Subcutaneous abdominal adipose tissue (tissue), 5 donors: ENCODE measurements around the gene KRTAP10-4.

Experiments used
- H3K27ac ChIP-seq: one replicate; pipeline ENCODE4 v1.7.0; 2013; ENCODE audit warnings: low read depth, mild to moderate bottlenecking, inconsistent platforms, low read length, moderate library complexity
- H3K27me3 ChIP-seq, 5 donors: one replicate each; pipeline ENCODE4 v1.7.0; 2013; ENCODE audit warnings: low read length in 5 of 5, inconsistent platforms in 1 of 5; ENCODE audit not compliant: control insufficient read depth in 5 of 5, insufficient read depth in 4 of 5
- H3K36me3 ChIP-seq, 5 donors: one replicate each; pipeline ENCODE4 v1.7.0; 2013; ENCODE audit warnings: low read length in 5 of 5; ENCODE audit not compliant: control insufficient read depth in 5 of 5, insufficient read depth in 5 of 5
- H3K4me1 ChIP-seq, 5 donors: one replicate each; pipeline ENCODE4 v1.7.0; 2013; ENCODE audit warnings: low read length in 5 of 5, mild to moderate bottlenecking in 3 of 5, moderate library complexity in 1 of 5; ENCODE audit not compliant: control insufficient read depth in 5 of 5, insufficient read depth in 5 of 5
- H3K4me3 ChIP-seq, 5 donors: one replicate each; pipeline ENCODE4 v1.7.0; 2013; ENCODE audit warnings: low read length in 5 of 5, low read depth in 1 of 5
- H3K9ac ChIP-seq, 5 donors: one replicate each; pipeline ENCODE4 v1.7.0; 2013; ENCODE audit warnings: low read length in 5 of 5, mild to moderate bottlenecking in 4 of 5, moderate library complexity in 3 of 5
- H3K9me3 ChIP-seq, 5 donors: one replicate each; pipeline ENCODE4 v1.7.0; 2013; ENCODE audit warnings: low read length in 5 of 5; ENCODE audit not compliant: control insufficient read depth in 5 of 5
- donor health status: healthy.
- donor health status: healthy.
- donor health status: healthy.
- donor health status: healthy.
- donor health status: healthy.

Gene KRTAP10-4

DNA sequence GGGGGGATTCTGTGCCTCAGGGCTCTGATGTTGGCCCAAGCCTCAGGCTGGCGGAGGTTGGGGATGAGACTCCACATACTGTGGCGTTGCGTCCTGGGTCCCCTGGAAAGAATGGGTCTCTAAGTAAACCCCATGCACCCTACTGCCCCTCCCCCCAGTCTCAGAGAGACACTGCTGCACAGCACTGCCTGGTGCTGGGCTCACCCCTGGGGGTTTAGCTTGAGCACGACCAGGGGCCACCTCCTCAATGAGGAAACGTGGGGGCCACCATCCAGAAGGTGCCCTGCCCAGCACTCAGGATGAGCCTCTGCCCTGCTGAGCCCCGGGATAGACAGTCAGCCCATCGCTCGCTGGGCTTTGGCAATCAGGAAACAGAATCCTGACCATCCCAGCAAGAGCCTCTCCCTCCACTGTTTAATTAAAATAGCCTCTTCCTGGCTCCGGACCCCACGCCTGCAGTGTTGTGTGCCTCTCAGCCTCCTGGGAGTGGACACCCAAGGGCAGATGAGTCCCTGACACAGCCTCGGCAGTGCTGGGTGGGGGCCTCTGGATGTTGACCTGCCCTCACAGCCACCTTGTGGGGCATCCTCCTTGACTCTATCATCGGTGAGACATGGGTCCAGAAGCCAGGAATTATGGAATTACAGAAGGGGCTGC, 3.5 kb upstream of the KRTAP10-4 start:
- Histone ChIP-seq H3K9me3 (peaks cover 0 to 17% (median 8%) of the 10 kb centered on the region in 5 donors), H3K36me3 (no peaks in the 10 kb centered on the region), H3K4me3 (no peak overlapping the region), H3K4me1 (peaks cover 0 to 4% (median 0%) of the 10 kb centered on the region in 5 donors), H3K27me3 (peaks cover 5 to 24% (median 8%) of the 10 kb centered on the region in 5 donors), H3K9ac (no peak overlapping the region), H3K27ac (no peak overlapping the region)

DNA sequence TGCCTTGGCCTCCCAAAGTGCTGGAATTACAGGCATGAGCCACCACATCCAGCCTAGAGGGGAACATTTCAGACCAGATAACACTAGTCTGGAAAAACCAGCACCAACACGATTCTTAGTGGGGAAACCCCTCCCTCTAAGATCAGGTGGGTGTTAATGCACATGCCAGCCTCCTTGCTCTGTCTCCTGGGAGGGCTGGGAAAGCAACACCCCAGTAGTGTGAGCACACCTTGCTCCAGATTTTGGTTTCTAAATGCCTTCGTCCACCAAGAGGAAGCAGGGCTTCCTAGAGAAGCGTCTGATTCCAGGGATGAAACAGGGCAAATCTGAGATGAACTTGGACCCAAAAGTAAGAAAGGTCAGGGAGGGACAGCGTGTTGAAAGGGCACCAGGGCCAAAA, 2.2 kb upstream of the KRTAP10-4 start:
- Histone ChIP-seq H3K9ac (no peak overlapping the region), H3K9me3 (peaks cover 0 to 25% (median 11%) of the 10 kb centered on the region in 5 donors), H3K27me3 (peaks cover 5 to 24% (median 8%) of the 10 kb centered on the region in 5 donors), H3K4me1 (peaks cover 0 to 4% (median 0%) of the 10 kb centered on the region in 5 donors), H3K27ac (no peak overlapping the region), H3K36me3 (no peaks in the 10 kb centered on the region), H3K4me3 (no peak overlapping the region)

DNA sequence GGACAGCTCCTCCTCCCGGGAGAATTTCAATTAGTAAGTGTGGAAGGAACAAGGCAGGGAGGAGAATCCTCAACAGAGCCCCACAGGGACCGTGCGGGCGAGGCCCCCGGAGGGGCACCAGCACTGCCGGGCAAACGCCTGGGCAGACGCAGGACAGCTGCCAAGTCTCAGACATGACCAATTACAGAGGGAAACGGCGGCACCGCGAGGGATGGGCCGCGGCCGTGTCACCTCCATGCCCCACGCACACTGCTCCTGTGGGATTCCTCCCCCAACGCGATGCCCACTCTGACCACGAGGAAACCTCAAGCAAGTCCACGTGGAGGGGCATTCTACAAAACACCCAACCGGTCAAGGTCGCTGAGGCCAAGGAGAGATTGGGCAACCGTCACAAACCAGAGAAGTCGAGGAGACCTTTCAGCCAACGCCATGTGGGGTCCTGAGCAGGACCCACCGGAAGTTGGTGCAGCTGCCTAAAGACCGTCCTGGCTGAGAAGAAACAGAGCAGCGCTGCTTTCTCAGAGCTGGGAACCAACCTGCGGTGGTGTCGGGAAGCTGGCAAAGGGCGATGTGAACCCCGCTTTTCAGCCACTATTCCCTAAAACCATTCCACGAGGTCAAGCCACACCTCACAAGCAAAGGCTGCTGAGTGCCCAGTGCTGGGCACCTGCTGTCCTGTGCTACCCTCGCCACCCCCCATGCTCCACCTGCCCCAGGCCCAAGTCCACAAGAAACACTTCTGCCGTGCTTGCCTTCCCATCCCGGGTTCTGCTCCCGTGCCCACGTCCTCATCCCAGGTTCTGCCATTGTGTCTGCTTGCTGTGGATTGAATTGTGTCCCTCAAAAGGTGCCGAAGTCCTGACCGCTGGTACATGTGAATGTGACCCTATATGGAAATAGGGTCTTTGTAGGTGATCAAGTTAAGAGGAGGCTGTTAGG, 1.4 kb upstream of the KRTAP10-4 start:
- Histone ChIP-seq H3K4me1 (peaks cover 0 to 4% (median 0%) of the 10 kb centered on the region in 5 donors), H3K9ac (no peak overlapping the region), H3K4me3 (no peak overlapping the region), H3K9me3 (peaks cover 4 to 32% (median 18%) of the 10 kb centered on the region in 5 donors), H3K27ac (no peak overlapping the region), H3K36me3 (no peaks in the 10 kb centered on the region), H3K27me3 (peaks cover 5 to 24% (median 8%) of the 10 kb centered on the region in 5 donors)

DNA sequence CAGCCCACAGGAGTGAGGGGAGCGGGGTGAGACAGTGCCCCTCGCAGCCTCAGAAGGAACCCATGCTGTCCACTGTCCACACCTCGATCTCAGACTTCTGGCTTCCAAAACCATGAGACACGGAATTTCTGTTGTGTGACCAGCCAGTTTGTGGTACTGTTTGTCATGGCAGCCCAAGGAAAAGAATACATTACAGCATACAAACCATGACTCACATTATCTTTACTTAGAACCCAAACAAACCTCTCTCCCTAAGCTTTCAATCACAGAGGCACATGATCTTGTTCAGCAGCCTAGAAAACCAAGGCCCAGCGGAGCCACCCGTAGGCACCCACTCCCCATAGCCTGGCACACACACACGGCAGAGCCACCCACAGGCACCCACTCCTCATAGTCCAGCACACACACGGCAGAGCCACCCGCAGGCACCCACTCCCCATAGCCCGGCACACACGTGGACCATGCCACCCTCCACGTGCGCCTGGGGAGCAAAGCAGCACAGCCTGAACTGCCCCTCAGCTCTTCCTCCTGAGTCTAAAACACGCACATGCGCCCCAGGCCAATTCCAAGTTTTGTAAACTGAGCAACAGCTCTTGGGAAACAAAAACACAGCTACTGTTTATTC, 458 bp upstream of the KRTAP10-4 start:
- no peak overlapping the region for H3K9ac ChIP-seq
- no peak overlapping the region for H3K4me3 ChIP-seq
- H3K27ac ChIP-seq, result no peak overlapping the region
- H3K27me3 ChIP-seq, result peaks cover 5 to 22% (median 8%) of the 10 kb centered on the region in 5 donors
- peaks cover 7 to 36% (median 23%) of the 10 kb centered on the region in 5 donors for H3K9me3 ChIP-seq
- H3K36me3 ChIP-seq, result no peaks in the 10 kb centered on the region
- peaks cover 0 to 4% (median 0%) of the 10 kb centered on the region in 5 donors for H3K4me1 ChIP-seq

DNA sequence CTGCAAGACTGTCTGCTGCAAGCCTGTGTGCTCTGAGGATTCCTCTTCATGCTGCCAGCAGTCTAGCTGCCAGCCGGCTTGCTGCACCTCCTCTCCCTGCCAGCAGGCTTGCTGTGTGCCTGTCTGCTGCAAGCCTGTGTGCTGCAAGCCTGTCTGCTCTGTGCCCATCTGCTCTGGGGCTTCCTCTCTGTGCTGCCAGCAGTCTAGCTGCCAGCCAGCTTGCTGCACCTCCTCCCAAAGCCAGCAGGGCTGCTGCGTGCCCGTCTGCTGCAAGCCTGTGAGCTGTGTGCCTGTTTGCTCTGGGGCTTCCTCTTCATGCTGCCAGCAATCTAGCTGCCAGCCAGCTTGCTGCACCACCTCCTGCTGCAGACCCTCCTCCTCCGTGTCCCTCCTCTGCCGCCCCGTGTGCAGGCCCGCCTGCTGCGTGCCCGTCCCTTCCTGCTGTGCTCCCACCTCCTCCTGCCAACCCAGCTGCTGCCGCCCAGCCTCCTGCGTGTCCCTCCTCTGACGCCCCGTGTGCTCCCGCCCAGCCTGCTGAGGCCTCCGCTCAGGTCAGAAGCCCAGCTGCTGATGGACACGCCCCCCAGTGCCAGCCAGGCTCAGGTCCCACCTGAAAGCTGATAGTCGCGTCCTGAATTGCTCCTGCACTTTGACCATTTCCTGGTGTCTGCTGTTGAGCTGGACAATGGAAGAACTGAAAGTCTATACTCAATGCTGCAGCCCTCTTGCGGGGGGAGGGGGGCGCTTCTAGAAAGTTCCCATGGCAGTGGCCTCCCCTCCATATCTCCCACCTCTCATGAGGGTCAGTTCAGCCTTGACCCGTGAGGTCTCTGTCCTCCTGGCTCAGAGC, 1.2 kb downstream of the KRTAP10-4 start:
- Histone ChIP-seq H3K9ac (no peak overlapping the region), H3K4me3 (no peak overlapping the region), H3K36me3 (no peaks in the 10 kb centered on the region), H3K4me1 (peaks cover 0 to 4% (median 0%) of the 10 kb centered on the region in 5 donors), H3K27ac (no peak overlapping the region), H3K9me3 (peaks cover 7 to 36% (median 23%) of the 10 kb centered on the region in 5 donors), H3K27me3 (peaks cover 0 to 12% (median 4%) of the 10 kb centered on the region in 5 donors)

DNA sequence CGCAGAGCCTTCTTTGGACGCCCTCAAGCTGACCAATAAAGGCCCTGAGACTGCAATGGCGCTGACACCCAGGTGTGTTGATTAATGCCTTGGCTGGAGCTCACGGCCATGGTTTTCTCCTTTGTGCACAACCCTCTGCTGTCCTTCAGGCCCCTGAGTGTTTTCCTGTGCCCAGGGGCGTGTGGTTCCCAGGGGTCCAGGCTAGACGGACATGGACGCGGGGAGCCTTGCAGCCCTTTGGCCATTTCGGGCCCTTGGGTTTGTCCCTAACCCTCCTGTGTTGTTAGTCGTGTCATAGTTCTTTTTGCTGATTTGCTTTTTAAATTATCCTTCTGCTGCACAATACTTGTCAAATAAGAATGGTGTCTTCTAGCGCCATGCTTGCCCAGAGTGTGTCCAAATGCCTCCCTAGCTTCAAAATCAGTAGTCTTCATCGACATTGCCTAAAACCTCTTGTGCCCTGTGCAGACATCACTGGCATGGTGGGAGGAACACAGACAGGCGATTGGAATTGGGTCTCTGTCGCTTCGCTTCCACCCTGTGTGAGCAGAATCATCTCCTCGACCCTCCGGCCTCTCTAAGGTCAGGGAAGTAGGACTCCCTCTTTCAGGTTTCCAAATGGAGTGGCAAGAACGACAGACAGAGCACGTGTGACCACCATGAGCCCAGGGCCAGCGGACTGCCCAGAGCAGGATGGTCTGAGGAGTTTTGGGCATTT, 1.9 kb downstream of the KRTAP10-4 start:
- Histone ChIP-seq H3K9ac (no peak overlapping the region), H3K4me1 (peaks cover 0 to 4% (median 0%) of the 10 kb centered on the region in 5 donors), H3K9me3 (peaks cover 7 to 40% (median 28%) of the 10 kb centered on the region in 5 donors), H3K27ac (no peak overlapping the region), H3K27me3 (peaks cover 0 to 6% (median 4%) of the 10 kb centered on the region in 5 donors), H3K36me3 (no peaks in the 10 kb centered on the region), H3K4me3 (no peak overlapping the region)

DNA sequence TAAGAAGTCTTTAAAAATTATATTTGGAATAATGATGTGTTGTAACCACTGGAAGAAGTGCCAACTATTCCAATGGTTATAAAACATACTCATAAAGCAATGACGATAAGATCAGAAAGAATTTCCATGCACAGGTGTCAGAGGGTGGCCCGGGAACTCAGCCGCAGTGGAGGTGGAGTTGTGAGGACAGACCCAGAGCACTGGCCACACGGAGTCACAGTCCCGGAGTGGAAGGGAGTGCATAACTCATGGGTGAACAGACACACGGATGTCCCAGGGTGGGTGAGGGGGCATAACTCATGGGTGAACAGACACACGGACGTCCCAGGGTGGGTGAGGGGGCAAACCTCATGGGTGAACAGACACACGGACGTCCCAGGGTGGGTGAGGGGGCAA, 2.5 kb downstream of the KRTAP10-4 start:
- Histone ChIP-seq H3K4me3 (no peak overlapping the region), H3K36me3 (no peaks in the 10 kb centered on the region), H3K27ac (no peak overlapping the region), H3K27me3 (peaks cover 0 to 6% (median 4%) of the 10 kb centered on the region in 5 donors), H3K9me3 (peaks cover 7 to 40% (median 31%) of the 10 kb centered on the region in 5 donors), H3K9ac (no peak overlapping the region), H3K4me1 (peaks cover 0 to 4% (median 0%) of the 10 kb centered on the region in 5 donors)

DNA sequence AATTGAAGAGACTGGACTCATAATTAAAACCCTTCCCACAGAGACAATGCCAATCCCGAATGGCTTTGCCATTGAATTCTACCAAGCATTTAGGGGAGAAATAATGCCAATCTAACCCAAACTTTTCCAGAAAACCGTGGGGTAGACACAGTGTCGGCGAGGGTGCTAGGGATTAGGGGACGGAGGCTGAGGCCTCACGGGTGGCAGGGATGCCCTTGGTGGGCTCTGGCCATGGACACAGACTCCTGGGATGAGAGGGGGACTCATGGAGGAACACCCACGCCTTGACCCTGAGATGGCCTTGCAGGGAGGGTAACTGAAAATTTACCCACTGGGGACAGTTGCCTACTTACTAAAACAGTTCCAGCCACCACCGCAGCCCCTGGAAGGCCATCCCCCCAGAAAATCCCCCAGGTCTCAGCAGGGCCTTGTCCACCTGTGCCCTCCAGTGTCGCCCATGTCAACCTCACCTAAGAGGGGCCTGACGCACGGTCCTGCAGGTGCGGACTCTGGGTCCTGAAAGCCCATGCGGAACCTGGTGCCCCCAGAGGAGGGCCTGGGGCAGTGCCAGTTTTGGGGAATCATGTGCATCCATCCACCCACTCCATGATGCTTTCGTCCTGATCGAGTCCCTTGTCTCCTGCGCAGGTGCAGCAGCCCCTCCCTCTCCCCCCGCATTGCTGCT, 5.0 kb downstream of the KRTAP10-4 start:
- no peak overlapping the region for H3K9ac ChIP-seq
- H3K36me3 ChIP-seq, result no peaks in the 10 kb centered on the region
- peaks cover 0 to 6% (median 4%) of the 10 kb centered on the region in 5 donors for H3K27me3 ChIP-seq
- H3K4me1 ChIP-seq, result peaks cover 0 to 4% (median 0%) of the 10 kb centered on the region in 5 donors
- H3K9me3 ChIP-seq, result peaks cover 7 to 33% (median 29%) of the 10 kb centered on the region in 5 donors
- H3K27ac ChIP-seq, result no peak overlapping the region
- no peak overlapping the region for H3K4me3 ChIP-seq
